ENCODE results near the gene KCNIP4. TPM values are rescaled to one million over a fixed set of nuclear protein-coding genes. Genes with fewer than 3 reads are reported as not detected.

The KCNIP4 gene
- total and polyA plus RNA-seq, 2 of the 8 experiments (the other 6 are each of a cell fraction or from before 2014, with no cell fraction given) = 0.06 TPM; not detected in 1

GRCh38 chr4:21136051-21136630 is 812.4 kb downstream of the KCNIP4 start:
- H4K8ac ChIP-seq (ENCODE audit: extremely low read depth, insufficient read depth, low read length) = no peak overlapping the region
- no peak for FAIRE-seq
- no peak overlapping the region for H3K18ac ChIP-seq (ENCODE audit: extremely low read depth, low read length)

More at GRCh38 chr4:21136051-21136630, 812.4 kb downstream of the KCNIP4 start:
- peaks cover 0 to 1% (median 0%) of the 10 kb centered on the region in 4 experiments; a peak in 1 of 7 replicates for H3K27me3 ChIP-seq (replicated peaks in 1 of 4; ENCODE audit: control insufficient read depth in 3 of 4, extremely low read depth in 1 of 4, insufficient read depth in 3 of 4, low read length in 3 of 4)
- no peak overlapping the region for H2AFZ ChIP-seq (ENCODE audit: low read length)
- H3K4me2 ChIP-seq (ENCODE audit: insufficient read depth in 1 of 2, low read depth in 2 of 2, low read length in 2 of 2) = no peak overlapping the region
- WGBS, 2 experiments (ENCODE audit: extremely low coverage in 1 of 2, insufficient coverage in 1 of 2, insufficient read length in 1 of 2, insufficient replicate concordance in 2 of 2, low coverage in 1 of 2, low lambda C conversion rate in 2 of 2, missing lambda C conversion rate in 1 of 2) = 92% methylated on average over 5 of the region's 5 CpGs; no CpG with 5 or more reads in 1 of the 2 experiments
- H3K79me1 ChIP-seq (ENCODE audit: low read depth, low read length) = no peaks in the 10 kb centered on the region
- ChIA-PET CTCF (ENCODE audit: partially characterized antibody) (interaction anchor here (1.7 to 4.3 kb wide), 2 partner anchors 193 to 362 kb away, joined by 3 to 51 read pairs; no protein-coding TSS in a partner anchor), POLR2A (ENCODE audit: partially characterized antibody) (no interaction called here)
- no peak for DNase-seq (ENCODE audit: low read depth in 1 of 2, low spot score in 2 of 2)
- no peak overlapping the region for H2AK5ac ChIP-seq (ENCODE audit: low read depth, low read length)
- H3K14ac ChIP-seq (ENCODE audit: insufficient read length) = no peak overlapping the region
- H4K91ac ChIP-seq (replicated peaks; ENCODE audit: insufficient read length, low read length) = no peak overlapping the region
- no peak overlapping the region for H2BK15ac ChIP-seq (ENCODE audit: low read length)
- no peaks in the 10 kb centered on the region for H3K9me3 ChIP-seq (ENCODE audit: insufficient read depth in 2 of 2, low read depth in 1 of 2, low read length in 1 of 2)
- no peak overlapping the region for H3K23ac ChIP-seq (ENCODE audit: insufficient read length)
- no peaks in the 10 kb centered on the region for H3K23me2 ChIP-seq (ENCODE audit: low read depth, low read length)
- H3K9ac ChIP-seq (replicated peaks in 1 of 4; ENCODE audit: extremely low read depth in 1 of 4, low read depth in 3 of 4, low read length in 3 of 4) = no peak overlapping the region
- H3K36me3 ChIP-seq (ENCODE audit: control insufficient read depth in 2 of 4, insufficient read depth in 4 of 4, low read length in 3 of 4) = no peaks in the 10 kb centered on the region; a peak in 1 of 8 replicates
- no peak overlapping the region for H2BK20ac ChIP-seq (ENCODE audit: low read length)
- H3K4ac ChIP-seq (replicated peaks; ENCODE audit: insufficient read length, low read depth, low read length) = no peak overlapping the region
- no peak overlapping the region for H2BK12ac ChIP-seq (ENCODE audit: low read depth, low read length)
- H3K4me1 ChIP-seq (replicated peaks in 1 of 4; ENCODE audit: control insufficient read depth in 3 of 4, insufficient read depth in 4 of 4, low read length in 3 of 4) = no peaks in the 10 kb centered on the region
- TF ChIP-seq RBBP5 (IDR thresholded peaks at IDR 0.05; ENCODE audit: borderline replicate concordance, low read depth, low read length) (no peak), KDM5A (IDR thresholded peaks at IDR 0.05; ENCODE audit: low read length) (no peak), TAF7 (optimal IDR thresholded peaks at IDR 0.05; ENCODE audit: borderline replicate concordance, low read depth, low read length) (no peak), YY1 (IDR thresholded peaks at IDR 0.05; ENCODE audit: low read depth, low read length) (no peak)
- H4K20me1 ChIP-seq (replicated peaks in 1 of 2; ENCODE audit: control insufficient read depth in 1 of 2, insufficient read depth in 2 of 2, low read length in 2 of 2) = no peaks in the 10 kb centered on the region
- H4K5ac ChIP-seq (ENCODE audit: insufficient read length, low read depth, low read length) = no peak overlapping the region
- H3K4me3 ChIP-seq (ENCODE audit: extremely low read depth in 1 of 4, insufficient read depth in 2 of 4, low read depth in 3 of 4, low read length in 4 of 4) = no peak overlapping the region
- no peak overlapping the region for H3K27ac ChIP-seq (ENCODE audit: low read depth, low read length)
- no peak overlapping the region for H3K56ac ChIP-seq (replicated peaks; ENCODE audit: insufficient read length, low read depth, low read length)
- no peaks in the 10 kb centered on the region for H3K79me2 ChIP-seq (ENCODE audit: control insufficient read depth in 1 of 2, insufficient read depth in 2 of 2, low read length in 2 of 2)
- H2BK120ac ChIP-seq (replicated peaks; ENCODE audit: low read depth, low read length) = no peak overlapping the region
- no peak overlapping the region for H2BK5ac ChIP-seq (ENCODE audit: low read depth, low read length)

Data from H1 (cell line).